DMS79 (cell line): ENCODE results near the gene MGAT5.
A peak's percentile ranks its signal among the peaks of the same experiment; 100 is the strongest.

Source experiments
- DNase-seq: peaks from one replicate; lab custom pipeline; 2025; lab: John Stamatoyannopoulos, UW

The MGAT5 gene

DNA sequence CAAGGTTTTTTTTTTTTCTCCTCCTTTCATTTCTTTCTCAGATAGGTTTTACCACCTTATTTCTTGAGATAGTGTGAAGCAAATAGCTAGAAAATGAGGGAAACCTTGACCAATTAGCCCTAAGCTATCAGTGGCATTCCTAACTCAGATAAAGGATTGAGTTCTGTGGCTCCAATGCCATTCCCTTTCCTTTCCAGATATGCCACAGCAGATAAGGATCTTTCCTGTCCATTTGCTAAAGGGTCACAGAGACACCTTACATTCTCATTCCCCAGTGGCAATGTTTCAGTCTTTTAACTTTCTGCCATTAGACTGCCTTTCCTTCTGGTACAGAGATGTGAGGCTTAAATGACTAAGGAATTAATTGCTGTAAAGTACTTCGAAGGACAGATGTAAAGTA is 81.7 kb downstream of the MGAT5 start:
- DNase-seq: no peak

DNA sequence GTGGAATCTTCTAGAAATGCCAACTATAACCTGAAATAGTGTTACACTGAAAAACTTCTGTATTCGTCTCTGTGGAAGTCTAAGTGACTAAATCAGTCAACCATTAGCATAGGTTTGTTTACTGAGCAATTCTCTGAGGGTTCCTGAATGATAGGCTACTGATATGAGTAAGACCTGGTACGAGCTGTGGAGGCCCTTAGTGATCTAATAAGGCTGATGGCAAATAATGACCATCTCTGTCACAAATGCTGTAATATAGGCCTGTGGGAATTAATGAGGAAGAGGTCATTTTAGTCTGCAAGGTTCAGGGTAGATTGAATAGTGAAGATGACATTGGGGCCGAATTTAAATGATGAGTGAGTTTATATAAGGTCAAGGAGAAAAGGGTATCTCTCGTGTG is 82.5 kb downstream of the MGAT5 start:
- DNase-seq: no peak

DNA sequence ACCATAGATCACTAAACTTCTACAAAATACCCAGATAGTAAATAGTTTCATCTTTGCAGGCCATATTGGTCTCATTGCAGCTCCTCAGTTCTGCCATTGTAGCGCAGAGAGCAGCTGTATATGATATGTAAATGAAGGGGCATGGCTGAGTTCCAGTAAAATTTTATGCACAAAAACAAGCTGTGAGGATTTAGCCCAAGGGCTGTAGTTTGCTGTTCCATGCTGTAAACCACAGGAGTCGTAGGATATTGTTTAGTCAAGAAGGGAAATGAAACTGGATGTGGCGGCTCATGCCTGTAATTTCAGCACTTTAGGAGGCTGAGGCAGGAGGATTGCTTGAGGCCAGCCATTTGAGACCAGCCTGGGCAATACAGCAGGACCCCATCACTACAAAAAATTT is 83.0 kb downstream of the MGAT5 start:
- no peak for DNase-seq

DNA sequence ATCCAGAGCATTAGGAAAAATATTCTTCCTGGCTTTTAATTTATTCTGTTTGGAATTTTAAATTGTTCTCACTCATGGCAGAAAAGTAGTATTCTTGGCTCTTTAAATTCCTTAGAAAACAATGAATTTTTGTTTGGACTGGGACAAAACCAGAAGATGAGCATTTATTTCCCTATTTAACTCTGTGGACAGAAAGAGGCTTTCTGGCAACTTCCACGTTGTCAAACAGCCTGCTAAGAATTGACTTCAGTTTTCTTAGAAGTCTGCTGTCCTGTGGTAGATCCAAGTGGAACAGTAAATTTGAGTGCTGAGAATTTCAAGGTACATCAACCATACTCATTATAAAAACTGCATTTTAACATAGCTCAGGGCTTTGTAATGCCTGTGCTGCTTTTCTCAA is 83.8 kb downstream of the MGAT5 start:
- no peak for DNase-seq

DNA sequence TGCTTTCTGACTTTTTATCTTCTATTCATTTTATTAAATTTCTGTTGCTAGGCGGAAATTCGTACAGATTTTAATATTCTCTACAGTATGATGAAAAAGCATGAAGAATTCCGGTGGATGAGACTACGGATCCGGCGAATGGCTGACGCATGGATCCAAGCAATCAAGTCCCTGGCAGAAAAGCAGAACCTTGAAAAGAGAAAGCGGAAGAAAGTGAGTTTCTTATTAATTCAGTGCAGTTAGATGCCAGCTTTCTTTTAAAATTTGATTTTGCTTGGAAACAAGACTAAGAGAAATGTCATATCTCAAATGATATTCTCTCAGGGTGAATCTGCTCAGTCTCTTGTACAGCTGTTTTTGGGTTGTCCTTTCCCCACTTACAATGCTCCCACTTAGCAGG is 84.3 kb downstream of the MGAT5 start:
- no peak for DNase-seq

DNA sequence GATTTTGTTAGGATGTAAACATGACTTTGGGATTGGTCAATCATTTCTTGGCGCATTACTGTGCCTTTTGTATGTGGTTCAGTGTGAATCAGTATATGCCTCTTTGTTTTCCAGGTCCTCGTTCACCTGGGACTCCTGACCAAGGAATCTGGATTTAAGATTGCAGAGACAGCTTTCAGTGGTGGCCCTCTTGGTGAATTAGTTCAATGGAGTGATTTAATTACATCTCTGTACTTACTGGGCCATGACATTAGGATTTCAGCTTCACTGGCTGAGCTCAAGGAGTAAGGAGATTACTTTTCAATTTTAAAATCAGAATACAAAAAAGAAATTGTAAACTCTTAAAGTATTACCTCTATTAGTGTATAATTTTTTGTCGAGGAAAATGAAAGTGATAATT is 87.6 kb downstream of the MGAT5 start:
- peak; percentile 51 for DNase-seq

DNA sequence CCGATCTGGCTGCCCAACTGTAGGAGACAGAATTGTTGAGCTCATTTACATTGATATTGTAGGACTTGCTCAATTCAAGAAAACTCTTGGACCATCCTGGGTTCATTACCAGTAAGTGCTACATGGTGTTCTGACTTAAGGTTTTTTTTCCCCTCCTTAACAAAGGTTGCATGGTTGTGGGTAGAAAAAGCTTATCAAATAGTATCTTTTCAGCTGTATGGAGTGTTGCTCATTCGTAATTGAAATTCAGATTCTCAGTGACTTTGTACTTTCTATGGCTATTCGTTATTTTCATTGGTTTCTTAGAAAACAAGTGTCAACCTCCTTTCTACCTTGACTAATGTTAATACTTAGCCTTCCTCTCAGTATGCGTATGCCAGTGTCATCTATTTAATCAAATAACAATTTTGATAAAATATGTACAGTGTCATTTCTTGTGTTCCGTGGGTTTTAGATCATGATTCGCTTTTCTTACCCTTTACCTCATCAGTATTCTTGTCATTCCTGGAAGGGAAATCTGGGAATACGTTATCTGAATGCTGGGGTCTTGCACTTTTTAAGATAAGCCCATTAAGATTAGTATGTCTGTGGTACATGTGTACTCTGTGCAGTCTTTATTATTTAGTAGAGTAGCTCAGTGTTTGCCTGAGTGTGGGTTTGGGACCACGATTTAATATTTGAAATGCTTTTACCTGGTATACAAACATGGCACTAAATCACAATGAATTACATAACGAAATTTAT is 91.3 kb downstream of the MGAT5 start:
- no peak for DNase-seq

DNA sequence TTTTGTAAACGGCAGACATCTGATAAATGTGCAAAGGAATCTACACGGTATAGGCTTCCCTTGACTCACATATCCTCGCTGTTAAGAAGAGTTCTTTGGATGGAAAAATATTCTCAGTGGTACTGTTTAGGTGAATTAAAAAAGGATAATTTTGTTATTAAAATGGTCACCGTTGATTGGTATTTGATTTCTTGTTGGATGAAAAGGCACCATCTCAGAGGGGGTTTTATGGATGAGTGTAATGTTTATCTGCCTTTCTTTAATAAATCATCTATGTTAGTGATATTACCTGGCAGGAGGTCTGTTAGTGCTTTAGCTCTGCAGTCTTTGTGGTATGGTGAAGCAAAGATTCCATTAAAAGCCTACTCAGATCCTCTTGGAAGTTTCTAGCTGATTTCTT is 92.3 kb downstream of the MGAT5 start:
- DNase-seq: no peak

DNA sequence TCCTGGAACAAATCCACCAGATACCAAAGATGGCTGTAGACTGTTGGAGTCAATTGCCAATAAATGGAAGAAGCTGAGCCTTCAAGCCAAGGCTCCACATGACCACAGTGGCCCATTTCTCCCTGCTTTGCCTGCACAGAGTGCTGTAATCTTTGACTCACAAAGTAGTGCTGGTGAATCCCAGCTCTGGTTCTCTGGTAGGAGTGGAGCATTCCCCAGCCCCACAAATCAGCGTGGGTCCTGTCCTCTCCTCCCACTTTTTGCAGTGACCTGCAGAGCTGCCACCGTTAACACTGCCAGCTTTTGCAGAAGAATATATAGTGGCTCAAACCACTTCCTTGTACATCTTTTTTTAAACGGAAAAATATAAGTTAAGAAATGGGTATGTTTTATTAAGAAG is 93.9 kb downstream of the MGAT5 start:
- no peak for DNase-seq

DNA sequence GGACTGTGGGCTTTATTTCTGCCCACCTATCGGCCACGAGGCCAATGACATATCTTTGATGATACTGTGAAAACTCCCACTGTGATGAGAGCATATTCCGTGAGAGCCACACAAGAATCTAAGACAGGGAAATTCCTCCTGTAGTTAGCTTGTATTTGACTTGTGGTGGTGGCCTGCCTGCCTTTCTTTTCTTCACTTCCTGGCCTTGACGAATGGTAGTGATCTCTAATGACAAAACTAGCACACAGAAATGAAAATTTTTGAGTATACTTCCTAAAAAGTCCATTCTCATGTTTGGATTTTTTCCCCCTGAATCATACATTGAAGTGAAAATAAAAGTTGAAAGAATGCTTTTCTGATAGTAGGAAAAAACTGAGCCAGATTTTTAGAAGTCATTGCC is 94.4 kb downstream of the MGAT5 start:
- DNase-seq: no peak

DNA sequence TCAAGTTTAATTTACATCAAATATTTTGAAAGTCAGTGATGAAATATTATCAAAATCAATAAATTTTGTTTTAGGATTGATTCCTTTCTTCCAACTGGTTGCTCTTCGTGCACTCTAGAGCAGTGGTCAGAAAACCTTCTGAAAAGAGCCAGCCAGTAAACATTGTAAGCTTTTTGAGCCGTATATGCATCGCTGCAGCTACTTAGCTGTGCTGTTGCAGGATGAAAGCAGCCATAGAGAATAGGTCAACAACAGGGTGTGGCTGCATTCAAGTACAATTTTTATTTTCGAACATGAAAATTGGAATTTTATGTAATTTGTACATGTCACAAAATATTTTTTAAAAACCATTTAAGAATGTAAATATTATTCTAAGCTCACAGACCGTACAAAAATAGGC is 94.9 kb downstream of the MGAT5 start:
- peak; percentile 31 for DNase-seq

DNA sequence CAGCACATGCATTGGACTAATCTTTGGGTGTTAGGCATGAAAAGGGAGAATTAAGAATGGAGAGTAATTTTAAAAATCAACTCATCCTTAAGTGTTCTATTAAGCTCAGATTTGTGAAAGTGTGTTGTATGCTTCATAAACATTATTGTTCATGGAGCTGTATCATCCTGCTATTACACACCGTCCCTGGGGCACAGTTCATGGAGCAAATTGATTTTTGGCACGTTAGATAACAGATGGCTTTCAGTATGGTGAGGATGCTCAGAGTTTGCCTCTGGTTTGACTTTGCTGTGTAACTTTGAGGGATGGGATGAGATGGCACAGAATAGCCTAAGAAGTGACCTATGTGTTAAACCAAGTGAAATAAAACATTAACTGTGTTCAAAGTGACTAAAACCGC is 97.1 kb downstream of the MGAT5 start:
- no peak for DNase-seq

DNA sequence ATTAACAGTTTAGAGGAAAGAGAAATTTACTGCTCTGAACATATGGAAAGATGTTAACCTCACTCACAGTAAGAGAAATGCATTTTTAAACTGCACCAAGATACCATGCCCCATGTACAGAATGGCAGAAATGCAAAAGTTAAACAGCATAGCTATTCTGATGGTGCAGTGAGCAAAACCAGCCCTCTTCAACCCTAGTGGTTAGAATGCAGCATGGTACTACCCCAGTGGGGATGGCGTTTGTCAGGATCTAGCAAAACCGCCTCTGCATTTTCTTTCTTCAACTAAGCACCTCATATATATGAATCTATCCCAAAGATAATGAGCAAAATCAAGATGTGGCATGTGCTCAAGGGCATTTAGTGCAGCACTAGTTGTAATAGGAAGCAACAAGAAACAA is 98.0 kb downstream of the MGAT5 start:
- DNase-seq: no peak

DNA sequence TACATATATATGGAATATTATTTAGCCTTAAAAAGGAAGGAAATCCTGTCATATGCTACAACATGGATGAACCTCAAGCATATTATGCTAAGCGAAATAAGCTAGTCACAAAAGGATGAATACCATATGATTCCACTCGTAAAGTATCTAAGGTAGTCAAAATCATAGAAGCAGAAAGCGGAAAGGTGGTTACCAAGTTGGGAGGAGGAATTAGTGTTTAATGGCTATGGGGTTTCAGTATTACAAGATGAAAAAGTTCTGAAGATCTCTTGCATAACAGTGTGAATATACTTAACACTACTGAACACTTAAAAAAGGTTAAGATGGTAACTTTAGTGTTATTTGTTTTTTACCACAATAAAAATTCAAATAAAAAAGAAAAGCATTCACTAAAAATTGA is 99.0 kb downstream of the MGAT5 start:
- DNase-seq: no peak

DNA sequence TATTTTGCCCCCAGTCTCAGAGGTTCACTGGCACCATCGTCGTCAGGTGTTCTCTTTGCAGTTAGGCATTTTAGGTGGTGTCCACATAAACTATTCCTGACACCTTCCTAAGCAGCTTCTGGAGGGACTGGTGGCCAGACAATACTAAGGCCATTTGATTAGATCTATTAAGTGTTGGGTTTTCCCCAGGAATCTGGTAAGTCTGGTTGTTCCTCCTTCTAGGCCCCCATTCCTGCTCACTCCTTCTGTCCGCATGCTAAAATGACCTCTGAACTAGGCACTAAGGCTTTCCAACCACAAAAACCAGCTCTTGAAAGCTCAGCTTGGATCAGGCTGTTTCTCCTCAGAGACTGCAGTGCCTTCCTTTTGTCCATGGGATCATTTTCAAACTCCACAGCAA is 100.7 kb downstream of the MGAT5 start:
- no peak for DNase-seq

DNA sequence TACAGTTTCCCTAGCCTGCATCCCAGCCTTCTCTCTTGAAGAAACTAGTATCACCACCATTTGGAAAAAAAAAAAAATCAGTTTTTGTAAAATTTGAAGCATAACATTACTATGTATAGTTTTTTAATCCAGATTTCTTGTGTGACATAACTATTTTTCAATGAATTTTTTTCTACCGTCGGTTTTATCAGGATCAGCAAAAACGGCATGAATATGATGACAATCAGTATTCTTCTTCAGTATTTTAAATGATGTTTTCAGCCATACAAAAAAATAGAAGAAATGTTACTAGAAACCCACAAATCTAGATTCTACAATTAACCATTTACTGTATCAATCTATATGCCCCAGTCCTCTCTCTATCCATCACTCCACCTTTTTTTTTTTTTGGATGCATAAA is 103.9 kb downstream of the MGAT5 start:
- no peak for DNase-seq

DNA sequence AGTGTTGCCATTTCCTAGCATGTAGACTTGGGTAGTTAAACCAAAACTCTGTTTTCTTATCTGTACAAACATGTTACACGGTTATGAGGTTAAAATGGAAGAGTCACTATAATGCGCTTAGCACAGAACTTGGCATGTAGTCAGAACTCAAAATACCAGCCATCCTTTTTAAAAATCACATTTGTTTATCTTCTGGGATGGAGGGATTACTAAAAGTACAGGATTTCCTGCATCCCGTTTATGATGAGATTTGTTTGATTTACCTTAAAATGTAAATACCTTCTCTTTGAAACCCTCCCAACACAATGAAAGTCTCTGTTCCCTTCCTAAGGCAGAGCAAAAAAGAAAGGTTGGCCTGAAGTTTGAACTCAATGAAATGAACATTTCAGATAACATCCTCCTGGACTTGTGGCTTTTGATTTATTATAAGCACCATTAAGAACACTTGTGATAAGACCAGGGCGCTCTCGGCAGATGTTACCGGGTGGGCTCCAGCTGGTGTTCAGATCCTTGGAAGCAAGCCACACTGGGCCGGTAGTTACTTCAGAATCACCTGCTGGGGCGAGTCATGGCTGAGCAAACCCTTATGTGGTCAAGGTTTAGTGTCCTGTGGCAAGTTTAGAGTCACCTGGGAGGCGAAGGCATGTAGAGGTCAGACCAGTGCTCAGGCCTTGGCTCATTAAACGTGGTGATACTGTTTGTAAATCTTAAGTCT is 105.7 kb downstream of the MGAT5 start:
- peak; percentile 96 for DNase-seq

DNA sequence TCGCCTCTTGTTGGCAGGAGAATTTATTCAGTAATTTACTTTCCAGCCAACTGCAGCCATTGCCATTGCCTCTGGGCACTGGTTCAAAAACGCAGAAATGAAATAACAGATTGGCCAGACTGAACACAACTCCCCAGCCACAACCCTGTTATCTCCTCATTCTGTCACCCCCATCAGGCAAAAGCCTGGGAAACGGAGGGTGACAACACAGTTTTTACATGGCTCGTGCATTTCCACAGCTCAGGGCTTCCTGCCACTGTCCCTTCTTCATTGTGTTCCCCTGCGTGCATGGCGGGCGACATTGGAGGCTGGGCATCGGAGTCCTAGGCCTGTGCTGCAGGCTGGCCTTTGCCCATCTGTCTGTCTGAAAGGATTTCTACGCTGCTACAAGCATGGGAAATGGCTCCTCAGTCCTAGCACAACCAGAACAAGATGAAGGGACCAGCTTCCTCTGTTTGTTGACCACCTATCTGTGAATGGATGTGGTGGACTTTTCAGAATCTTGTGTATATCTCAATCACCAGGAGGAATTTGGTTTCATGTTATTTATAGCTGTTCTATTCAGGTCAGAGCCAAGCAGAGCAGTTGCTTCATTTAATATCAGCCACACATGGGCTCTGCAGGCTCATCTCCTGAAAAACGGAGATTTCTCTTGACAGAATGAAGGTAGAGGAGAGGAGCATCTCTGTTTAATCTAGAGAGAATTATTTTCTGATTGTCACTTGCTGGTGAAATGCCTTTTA is 107.0 kb downstream of the MGAT5 start:
- DNase-seq: no peak

DNA sequence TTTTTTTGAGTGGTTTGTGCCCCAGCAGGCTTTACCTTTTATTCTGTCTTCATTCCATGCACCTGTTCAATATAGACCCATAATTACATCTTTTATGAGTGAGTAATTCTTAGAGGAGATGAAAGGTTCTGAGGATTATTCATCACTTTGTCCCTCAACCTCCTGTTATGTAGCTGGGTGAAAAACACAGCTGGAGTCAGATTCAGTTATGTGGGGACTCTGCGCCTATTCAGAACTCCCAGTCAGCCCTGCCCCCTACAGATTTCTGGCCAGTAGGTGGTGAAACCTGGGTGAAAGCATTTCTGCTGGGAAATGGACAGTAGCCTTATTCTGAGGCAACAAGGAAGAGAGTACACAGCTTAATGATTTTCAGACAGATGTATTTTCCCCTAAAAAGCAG is 107.8 kb downstream of the MGAT5 start:
- DNase-seq: peak; percentile 44

DNA sequence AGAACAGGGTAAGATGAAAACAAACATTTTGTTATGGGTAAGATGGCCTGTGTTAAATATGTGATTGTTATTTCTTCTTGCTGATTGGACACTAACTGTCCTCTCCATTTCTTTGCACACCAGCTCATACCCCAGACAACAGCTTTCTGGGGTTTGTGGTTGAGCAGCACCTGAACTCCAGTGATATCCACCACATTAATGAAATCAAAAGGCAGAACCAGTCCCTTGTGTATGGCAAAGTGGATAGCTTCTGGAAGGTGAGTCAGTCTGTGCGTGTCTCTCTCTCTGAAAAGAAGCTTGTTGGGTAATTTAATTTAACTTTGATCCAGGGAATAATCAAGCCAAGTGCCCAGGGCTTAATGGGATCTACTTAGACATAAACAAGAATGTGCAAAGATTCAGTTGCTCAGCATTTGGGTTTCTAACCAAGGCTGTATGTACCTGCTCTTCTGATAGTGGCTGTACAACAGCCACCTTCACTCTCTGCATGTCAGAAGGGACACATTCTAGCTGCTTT is 108.3 kb downstream of the MGAT5 start:
- DNase-seq: peak; percentile 42

DNA sequence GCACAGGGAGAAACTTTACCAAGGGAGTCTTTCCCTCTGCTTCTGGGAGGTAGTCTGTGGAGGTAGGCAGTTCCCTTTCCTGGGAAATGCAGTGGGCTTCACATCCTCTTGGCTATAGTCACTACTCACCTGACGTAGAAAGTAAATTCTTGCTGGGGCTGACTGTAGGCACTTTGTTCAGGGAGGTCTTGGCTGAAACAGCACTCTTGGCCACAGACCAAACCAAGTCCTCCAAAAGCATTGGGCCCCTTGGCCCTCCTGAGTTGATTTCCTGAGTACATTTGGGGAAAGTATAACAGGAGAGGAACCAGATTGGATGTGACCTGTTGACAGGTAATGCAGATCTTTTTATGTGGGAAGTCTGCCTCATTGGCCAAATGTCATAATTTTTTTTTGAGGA is 108.9 kb downstream of the MGAT5 start:
- DNase-seq: peak; percentile 31

DNA sequence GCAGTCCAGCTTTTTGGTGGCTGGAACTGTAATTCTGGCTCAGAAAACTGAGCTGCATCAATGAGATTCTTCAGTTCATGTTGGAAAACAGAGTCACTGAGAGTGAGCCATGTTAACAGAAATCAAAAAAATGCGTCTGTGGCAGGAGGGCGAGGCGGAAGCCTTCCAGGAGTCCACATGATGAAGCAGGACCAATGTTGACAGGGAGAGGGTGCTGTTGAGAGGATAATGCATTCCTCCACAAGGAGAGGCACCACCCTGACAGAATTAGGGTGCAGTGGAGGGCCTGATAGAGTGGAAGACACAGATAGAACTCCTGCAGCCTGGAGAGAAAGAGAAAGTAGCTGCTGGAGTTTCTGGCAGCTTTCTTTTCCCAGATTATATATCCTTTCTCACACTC is 111.5 kb downstream of the MGAT5 start:
- no peak for DNase-seq

DNA sequence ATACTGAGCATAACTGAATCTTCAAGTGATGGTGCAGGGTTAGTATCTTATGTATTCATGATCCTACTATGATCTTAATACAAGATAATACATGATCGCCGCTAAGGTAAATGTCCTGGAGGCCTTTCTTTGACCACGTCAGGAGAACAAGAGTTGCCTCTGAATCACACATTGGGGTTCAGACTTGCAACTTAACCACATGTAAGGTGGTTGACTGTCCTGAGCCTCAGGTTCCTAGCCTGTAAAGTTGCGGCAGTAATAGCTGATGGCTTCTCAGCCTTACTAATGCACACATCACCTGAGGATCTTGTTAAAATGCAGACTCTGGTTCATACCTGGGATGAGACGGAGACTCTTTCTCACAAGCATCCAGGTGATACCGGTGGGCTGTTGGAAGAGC is 112.5 kb downstream of the MGAT5 start:
- no peak for DNase-seq
